ENCODE measurements around the gene SLC38A4. TPM values are rescaled to one million over a fixed set of nuclear protein-coding genes. Genes with fewer than 3 reads are reported as not detected.

The SLC38A4 gene
- total RNA-seq, 1 donor from 2014 or later: 4.7 TPM

GRCh38 chr12:46723629-46724419 lies 102.0 kb downstream of the SLC38A4 start:
- Histone ChIP-seq H3K4me3 (ENCODE audit: low read length in 3 of 3) (no peak overlapping the region), H3K36me3 (ENCODE audit: control insufficient read depth in 3 of 3, insufficient read depth in 3 of 3, low read length in 3 of 3) (no peaks in the 10 kb centered on the region), H3K27ac (ENCODE audit: low read depth, low read length) (no peak overlapping the region), H3K27me3 (ENCODE audit: control insufficient read depth in 3 of 3, insufficient read depth in 3 of 3, low read length in 3 of 3) (no peaks in the 10 kb centered on the region), H3K9ac (ENCODE audit: low read depth in 1 of 3, low read length in 3 of 3) (no peak overlapping the region), H3K4me1 (ENCODE audit: control insufficient read depth in 3 of 3, insufficient read depth in 3 of 3, low read length in 3 of 3) (peaks cover 6 to 8% (median 7%) of the 10 kb centered on the region in 3 donors), H3K9me3 (ENCODE audit: control insufficient read depth in 3 of 3, low read length in 3 of 3) (no peaks in the 10 kb centered on the region)

GRCh38 chr12:46722394-46723185 lies 103.2 kb downstream of the SLC38A4 start:
- peaks cover 6 to 8% (median 7%) of the 10 kb centered on the region in 3 donors for H3K4me1 ChIP-seq (ENCODE audit: control insufficient read depth in 3 of 3, insufficient read depth in 3 of 3, low read length in 3 of 3)
- H3K9ac ChIP-seq (ENCODE audit: low read depth in 1 of 3, low read length in 3 of 3): no peak overlapping the region
- H3K27me3 ChIP-seq (ENCODE audit: control insufficient read depth in 3 of 3, insufficient read depth in 3 of 3, low read length in 3 of 3): no peaks in the 10 kb centered on the region
- H3K36me3 ChIP-seq (ENCODE audit: control insufficient read depth in 3 of 3, insufficient read depth in 3 of 3, low read length in 3 of 3): no peaks in the 10 kb centered on the region
- no peak overlapping the region for H3K4me3 ChIP-seq (ENCODE audit: low read length in 3 of 3)
- no peaks in the 10 kb centered on the region for H3K9me3 ChIP-seq (ENCODE audit: control insufficient read depth in 3 of 3, low read length in 3 of 3)
- no peak overlapping the region for H3K27ac ChIP-seq (ENCODE audit: low read depth, low read length)

GRCh38 chr12:46718495-46718894 lies 107.3 kb downstream of the SLC38A4 start:
- H3K27ac ChIP-seq (ENCODE audit: low read depth, low read length): peak overlapping the region; percentile 63
- H3K4me1 ChIP-seq (ENCODE audit: control insufficient read depth in 3 of 3, insufficient read depth in 3 of 3, low read length in 3 of 3): peaks cover 6 to 8% (median 7%) of the 10 kb centered on the region in 3 donors
- H3K9ac ChIP-seq (ENCODE audit: low read depth in 1 of 3, low read length in 3 of 3): peak overlapping the region in 1 of 3 donors; percentile 38
- H3K27me3 ChIP-seq (ENCODE audit: control insufficient read depth in 3 of 3, insufficient read depth in 3 of 3, low read length in 3 of 3): no peaks in the 10 kb centered on the region
- H3K36me3 ChIP-seq (ENCODE audit: control insufficient read depth in 3 of 3, insufficient read depth in 3 of 3, low read length in 3 of 3): no peaks in the 10 kb centered on the region
- no peak overlapping the region for H3K4me3 ChIP-seq (ENCODE audit: low read length in 3 of 3)
- no peaks in the 10 kb centered on the region for H3K9me3 ChIP-seq (ENCODE audit: control insufficient read depth in 3 of 3, low read length in 3 of 3)

GRCh38 chr12:46717868-46718267 lies 107.9 kb downstream of the SLC38A4 start:
- H3K27ac ChIP-seq (ENCODE audit: low read depth, low read length): peak overlapping the region; percentile 63
- no peak overlapping the region for H3K4me3 ChIP-seq (ENCODE audit: low read length in 3 of 3)
- H3K27me3 ChIP-seq (ENCODE audit: control insufficient read depth in 3 of 3, insufficient read depth in 3 of 3, low read length in 3 of 3): no peaks in the 10 kb centered on the region
- peak overlapping the region in 1 of 3 donors; percentile 38 for H3K9ac ChIP-seq (ENCODE audit: low read depth in 1 of 3, low read length in 3 of 3)
- H3K9me3 ChIP-seq (ENCODE audit: control insufficient read depth in 3 of 3, low read length in 3 of 3): no peaks in the 10 kb centered on the region
- no peaks in the 10 kb centered on the region for H3K36me3 ChIP-seq (ENCODE audit: control insufficient read depth in 3 of 3, insufficient read depth in 3 of 3, low read length in 3 of 3)
- peaks cover 3 to 7% (median 5%) of the 10 kb centered on the region in 3 donors for H3K4me1 ChIP-seq (ENCODE audit: control insufficient read depth in 3 of 3, insufficient read depth in 3 of 3, low read length in 3 of 3)

- Histone ChIP-seq H3K4me3 (ENCODE audit: low read length in 3 of 3) (no peak overlapping the region), H3K27ac (ENCODE audit: low read depth, low read length) (no peak overlapping the region)
These were observed 108.6 kb downstream of the SLC38A4 start for GRCh38 chr12:46717159-46717558.

More at GRCh38 chr12:46717159-46717558, 108.6 kb downstream of the SLC38A4 start:
- H3K9ac ChIP-seq (ENCODE audit: low read depth in 1 of 3, low read length in 3 of 3): no peak overlapping the region
- H3K9me3 ChIP-seq (ENCODE audit: control insufficient read depth in 3 of 3, low read length in 3 of 3): no peaks in the 10 kb centered on the region
- peaks cover 0 to under 1% (median 0%) of the 10 kb centered on the region in 3 donors for H3K4me1 ChIP-seq (ENCODE audit: control insufficient read depth in 3 of 3, insufficient read depth in 3 of 3, low read length in 3 of 3)
- H3K27me3 ChIP-seq (ENCODE audit: control insufficient read depth in 3 of 3, insufficient read depth in 3 of 3, low read length in 3 of 3): no peaks in the 10 kb centered on the region
- H3K36me3 ChIP-seq (ENCODE audit: control insufficient read depth in 3 of 3, insufficient read depth in 3 of 3, low read length in 3 of 3): no peaks in the 10 kb centered on the region

Measured in skeletal muscle tissue (tissue), 4 donors.